GM21737 (cell line): ENCODE results near the gene PODNL1.
"Not testable (repeated sequence)": the region's sequence is repeated elsewhere in the genome, so short reads cannot be mapped to it uniquely, and the experiment has no call there.

Experiments used
- ATAC-seq: cut with Tn5 transposase; IDR thresholded peaks from one replicate; pipeline ENCODE4 v1.9.1; 2021; ENCODE audit warnings: mild to moderate bottlenecking, moderate library complexity; ENCODE audit not compliant: unreplicated experiment

PODNL1 gene

DNA sequence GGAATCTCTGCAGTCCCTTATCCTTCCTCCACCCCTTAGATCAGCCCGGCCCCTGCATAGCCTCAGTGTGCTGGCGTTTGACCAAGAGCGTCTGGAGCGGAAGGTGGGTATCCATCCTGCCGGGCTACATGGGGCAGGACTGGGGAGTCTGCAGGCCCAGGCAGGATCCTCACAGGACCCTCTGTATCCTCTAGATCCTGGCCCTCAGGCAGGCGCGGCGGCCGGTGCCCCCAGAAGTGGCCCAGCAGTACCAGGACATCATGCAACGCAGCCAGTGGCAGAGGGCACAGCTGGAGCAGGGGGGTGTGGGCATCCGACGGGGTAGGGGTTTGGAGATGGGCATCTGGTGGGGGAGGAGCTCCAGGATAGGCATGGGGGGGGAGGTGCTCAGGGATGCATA, 8.9 kb downstream of the PODNL1 start:
- ATAC-seq: no peak

DNA sequence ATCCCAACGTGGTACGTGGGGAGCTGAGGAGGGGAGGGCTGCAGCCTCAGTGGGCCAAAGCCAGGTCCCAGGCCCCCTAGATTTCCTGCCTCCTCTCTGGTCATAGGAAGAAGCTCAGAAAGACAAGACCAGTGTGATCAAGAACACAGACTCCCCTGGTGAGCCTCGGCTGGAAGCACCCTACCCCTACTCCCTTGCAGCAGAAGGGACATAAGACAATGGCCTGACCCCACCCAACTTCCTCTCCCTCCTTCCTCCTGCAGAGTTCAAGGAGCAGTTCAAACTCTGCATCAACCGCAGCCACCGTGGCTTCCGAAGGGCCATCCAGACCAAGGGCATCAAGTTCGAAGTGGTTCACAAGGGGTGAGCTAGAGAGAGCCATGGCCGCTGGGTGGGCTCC, 11.5 kb downstream of the PODNL1 start:
- no peak for ATAC-seq

DNA sequence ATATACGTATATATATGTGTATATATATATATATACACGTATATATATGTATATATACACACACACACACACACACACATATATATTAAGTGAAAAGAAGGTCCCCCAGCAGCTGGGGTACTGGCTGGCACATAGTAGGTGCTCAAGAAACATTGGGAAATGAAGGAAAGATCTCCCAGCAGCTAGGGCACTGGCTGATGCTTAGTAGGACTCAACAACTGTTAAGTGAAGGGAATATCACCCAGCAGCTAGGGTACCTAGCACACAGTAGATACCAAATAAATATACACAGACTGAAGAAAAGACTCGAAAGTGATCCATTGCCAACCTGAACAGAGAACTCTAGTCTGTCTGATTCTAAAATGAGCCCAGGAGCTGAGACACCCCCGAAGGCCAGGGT, 12.2 kb downstream of the PODNL1 start:
- ATAC-seq: no peak

DNA sequence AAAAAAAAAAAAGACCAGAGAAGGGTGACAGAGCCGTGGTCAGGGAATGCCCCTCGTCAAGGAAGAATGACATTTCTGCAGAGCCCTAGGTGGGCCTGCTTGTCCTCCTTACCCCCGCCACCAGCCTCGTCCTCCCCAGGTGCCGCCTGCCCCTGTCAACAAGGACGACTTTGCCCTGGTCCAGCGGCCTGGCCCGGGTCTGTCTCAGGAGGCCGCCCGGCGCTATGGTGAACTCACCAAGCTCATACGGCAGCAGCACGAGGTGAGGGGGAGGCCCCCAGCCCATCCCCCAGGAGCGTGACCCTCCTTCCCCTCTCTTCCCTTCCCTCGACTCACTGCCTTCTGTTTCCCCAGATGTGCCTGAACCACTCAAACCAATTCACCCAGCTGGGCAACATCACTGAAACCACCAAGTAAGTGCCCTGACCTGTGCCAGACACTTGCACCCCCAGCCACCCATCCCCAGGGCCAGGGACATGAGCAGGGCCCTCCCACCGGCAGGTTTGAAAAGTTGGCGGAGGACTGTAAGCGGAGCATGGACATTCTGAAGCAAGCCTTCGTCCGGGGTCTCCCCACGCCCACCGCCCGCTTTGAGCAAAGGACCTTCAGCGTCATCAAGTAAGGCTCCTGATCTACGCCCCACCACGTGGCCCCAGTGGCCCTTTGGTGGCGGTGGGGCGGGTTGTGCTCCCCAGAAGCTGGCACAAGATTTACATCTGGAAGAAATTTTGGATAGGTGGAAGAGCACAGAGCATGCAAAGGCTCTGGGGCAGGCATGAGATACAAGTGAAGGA, 14.8 kb downstream of the PODNL1 start:
- no peak for ATAC-seq

DNA sequence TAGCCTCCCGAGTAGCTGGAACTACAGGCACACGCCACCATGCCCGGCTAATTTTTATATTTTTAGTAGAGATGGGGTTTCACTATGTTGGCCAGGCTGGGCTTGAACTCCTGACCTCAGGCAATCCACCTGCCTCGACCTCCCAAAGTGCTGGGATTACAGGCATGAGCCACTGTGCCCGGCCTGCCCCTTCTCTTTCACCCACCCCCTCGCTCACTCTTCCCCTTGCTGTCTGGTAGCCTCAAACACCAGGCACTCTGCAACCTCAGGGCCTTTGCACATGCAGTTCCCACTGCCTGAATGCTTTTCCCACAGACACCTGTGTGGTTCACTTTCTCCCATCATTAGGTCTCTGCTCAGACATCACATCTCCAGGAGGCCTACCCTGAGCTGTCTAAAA, 16.1 kb downstream of the PODNL1 start:
- ATAC-seq: not testable (repeated sequence)

DNA sequence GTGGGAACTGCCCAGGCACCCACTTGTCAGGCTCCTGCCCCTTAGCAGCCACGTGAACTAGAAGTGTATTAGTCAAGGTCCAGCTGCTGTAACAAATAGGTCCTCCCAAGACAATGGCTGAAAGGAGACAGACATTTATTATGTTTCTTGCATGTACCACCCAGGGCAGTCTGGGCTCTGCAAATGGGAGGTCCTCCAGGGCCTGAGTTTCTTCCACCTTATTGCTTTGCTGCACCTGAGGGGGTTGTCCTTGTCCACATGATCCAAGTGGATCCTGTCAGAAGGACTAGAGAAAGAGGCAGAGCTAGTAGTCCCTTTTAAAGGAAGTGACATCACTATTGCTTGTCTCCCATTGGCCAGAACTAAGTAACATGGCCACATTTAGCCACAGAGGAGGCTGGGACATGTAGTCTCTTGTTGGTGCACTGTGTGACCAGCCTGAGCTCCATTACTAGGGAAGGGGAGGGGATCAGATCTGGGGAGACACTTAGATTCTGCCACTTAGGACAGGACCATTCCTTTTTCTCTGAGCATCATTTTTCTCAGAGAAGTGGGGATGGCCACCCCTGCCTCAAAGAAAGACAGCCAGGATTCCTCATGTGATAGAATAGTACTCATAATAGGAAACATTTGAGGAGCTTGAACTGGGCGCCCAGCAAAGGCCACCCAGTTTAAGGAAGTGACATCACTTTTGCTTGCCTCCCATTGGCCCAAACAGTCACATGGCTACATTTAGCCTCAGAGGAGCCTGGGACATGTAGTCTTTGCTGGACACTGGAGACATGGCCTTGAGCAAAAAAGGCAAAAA, 17.1 kb downstream of the PODNL1 start:
- ATAC-seq: no peak

DNA sequence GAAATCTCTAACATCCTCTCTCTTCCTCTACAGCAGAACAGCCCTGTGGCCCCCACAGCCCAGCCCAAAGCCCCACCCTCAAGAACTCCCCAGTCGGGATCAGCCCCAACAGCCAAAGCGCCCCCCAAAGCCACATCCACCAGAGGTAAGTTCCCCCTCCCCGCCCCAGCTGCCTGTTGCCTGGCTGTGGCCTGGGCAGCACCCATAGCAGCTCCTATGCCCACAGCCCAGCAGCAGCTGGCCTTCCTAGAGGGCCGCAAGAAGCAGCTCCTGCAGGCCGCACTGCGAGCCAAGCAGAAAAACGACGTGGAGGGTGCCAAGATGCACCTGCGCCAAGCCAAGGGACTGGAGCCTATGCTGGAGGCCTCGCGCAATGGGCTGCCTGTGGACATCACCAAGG, 17.7 kb downstream of the PODNL1 start:
- no peak for ATAC-seq

DNA sequence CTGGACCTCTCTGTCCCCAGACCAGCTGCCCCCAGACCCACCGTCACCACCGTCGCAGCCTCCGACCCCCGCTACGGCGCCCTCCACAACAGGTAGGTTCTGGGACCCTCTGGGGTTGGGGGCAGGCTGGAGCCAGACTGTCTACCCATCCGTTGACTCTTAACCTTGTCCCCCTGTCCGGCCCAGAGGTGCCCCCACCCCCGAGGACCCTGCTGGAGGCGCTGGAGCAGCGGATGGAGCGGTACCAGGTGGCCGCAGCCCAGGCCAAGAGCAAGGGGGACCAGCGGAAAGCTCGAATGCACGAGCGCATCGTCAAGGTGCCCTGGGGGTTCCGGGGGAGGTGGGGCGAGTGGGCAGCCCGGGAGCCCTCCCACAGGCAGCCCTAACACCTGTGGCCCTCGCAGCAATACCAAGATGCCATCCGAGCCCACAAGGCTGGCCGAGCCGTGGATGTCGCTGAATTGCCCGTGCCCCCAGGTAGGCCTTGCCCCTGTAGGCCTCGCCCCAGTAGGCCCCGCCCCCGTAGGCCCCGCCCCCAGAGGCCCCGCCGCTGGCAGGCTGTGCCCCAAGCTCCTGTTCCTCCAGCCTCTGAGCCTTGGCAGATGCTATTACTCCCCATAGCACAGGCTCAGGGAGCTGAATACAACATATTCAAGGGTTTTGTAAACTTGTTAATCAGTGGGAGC, 19.3 kb downstream of the PODNL1 start:
- no peak for ATAC-seq

DNA sequence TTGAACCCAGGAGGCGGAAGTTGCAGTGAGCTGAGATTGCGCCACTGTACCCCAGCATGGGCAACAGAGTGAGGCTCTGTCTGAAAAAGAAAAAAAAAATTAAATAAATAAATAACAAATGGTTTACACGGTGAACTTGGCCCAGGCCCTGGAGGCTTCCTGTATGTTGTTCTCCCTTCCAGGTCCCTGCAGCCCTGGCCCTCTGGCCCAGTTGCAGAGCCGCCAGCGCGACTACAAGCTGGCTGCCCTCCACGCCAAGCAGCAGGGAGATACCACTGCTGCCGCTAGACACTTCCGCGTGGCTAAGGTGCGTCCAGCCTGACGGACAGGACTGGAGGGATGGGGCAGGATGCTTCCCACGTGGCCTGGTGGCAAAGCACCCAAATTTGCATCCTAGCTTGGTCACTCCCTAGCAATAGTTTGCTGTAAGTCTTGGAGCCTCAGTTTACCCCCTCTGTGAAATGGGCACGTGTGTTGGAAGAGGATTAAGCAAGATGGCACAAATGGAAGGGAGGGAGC, 20.3 kb downstream of the PODNL1 start:
- no peak for ATAC-seq

DNA sequence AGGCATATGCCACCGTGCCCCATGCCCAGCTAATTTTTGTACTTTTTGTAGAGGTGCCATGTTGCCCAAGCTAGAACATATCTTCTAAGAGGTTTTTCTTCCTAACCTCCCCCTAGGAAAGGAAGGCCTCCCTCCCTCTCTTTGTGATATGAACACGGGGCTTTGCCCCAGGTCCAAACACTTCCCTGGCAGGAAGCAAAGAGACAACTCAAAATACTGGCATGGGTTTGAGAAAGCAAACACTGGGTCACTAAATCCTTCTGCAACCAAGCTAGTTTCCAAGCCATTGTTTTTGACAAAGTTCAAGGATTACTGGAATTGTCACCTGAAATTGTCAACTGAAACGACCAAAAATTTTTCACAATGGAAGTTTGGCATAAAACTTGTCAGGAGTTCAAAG, 23.4 kb downstream of the PODNL1 start:
- no peak for ATAC-seq

DNA sequence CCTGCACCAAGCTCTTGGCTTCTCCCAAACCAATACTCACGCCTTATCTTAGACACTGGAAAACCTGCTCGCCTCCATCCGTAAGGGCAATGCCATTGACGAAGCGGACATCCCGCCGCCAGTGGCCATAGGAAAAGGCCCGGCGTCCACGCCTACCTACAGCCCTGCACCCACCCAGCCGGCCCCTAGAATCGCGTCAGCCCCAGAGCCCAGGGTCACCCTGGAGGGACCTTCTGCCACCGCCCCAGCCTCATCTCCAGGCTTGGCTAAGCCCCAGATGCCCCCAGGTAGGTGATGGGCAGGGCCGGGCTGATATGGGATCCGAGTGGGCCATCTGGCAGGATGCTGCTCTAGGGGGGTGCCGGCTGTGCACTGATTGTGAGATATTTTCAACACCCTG, 24.9 kb downstream of the PODNL1 start:
- no peak for ATAC-seq

DNA sequence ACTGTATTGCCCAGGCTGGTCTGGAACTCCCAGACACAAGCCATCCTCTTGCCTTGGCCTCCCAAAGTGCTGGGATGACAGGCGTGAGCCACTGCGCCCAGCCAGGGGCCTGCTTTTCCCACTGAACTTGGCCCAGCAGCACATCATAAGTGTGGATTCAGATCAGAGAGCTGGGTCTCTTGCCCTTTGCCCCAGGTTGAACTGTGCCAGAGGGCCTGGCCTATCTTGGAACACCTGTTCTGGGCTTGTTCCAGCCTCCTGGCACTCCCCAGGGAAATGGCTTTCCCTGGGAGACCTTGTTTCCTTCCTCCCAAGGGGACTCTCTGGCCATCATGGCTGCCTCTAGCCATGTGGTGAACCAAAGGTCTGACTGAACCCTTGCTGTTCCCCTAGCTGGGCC, 28.8 kb downstream of the PODNL1 start:
- ATAC-seq: no peak

DNA sequence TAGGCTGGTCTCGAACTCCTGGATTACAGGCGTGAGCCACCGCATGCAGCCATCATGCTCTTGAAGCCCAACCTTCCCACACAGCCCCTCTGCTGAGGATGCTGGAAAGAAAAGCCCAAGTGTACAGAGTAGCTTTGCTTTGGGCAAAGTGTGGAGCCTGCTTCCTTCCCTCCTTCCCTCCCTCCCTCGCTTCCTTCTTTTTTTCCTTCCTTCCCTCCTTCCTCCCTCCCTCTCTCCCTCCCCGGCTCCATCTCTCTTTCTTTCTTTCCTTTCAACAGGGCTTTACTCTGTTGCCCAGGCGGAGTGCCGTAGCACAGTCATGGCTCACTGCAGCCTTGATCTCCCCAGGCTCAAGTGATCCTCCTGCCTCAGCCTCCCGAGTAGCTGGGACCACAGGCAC, 29.5 kb downstream of the PODNL1 start:
- ATAC-seq: no peak

DNA sequence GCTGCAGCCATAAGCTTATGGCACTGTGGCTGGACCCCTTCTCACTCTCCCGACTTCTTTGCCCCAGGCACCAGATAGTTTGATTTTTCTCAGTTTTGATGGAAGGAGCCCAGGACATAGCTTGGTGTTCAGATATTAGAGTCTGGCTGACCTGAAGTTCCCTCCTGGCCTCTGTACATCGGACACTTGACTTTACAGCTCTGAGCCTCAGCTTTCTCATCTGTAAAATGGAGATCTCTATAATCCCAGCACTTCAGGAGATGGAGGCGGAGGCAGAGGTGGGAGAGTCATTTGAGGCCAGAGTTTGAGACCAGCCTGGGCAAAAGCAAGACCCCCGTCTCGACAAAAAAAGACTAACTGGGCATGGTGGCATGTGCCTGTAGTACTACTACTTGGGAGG, 31.3 kb downstream of the PODNL1 start:
- no peak for ATAC-seq

DNA sequence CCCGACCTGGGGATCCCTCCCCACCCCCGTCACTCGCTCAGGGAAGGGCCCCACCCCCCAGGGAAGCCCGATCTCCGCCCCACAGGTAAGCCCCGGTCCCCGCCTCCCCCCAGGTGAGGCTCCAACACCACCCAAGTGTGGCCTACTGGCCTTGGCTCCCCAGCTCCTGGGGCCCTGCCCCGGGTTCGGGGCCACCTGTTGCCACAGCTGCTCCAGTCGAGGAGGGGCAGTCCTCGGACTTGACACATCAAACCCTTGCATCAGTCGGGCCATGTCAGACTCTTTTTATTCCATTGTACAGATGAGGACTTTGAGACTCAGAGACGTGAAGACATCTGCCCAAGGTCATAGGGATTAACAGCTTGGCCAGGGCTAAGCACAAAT, 31.7 kb downstream of the PODNL1 start:
- no peak for ATAC-seq

DNA sequence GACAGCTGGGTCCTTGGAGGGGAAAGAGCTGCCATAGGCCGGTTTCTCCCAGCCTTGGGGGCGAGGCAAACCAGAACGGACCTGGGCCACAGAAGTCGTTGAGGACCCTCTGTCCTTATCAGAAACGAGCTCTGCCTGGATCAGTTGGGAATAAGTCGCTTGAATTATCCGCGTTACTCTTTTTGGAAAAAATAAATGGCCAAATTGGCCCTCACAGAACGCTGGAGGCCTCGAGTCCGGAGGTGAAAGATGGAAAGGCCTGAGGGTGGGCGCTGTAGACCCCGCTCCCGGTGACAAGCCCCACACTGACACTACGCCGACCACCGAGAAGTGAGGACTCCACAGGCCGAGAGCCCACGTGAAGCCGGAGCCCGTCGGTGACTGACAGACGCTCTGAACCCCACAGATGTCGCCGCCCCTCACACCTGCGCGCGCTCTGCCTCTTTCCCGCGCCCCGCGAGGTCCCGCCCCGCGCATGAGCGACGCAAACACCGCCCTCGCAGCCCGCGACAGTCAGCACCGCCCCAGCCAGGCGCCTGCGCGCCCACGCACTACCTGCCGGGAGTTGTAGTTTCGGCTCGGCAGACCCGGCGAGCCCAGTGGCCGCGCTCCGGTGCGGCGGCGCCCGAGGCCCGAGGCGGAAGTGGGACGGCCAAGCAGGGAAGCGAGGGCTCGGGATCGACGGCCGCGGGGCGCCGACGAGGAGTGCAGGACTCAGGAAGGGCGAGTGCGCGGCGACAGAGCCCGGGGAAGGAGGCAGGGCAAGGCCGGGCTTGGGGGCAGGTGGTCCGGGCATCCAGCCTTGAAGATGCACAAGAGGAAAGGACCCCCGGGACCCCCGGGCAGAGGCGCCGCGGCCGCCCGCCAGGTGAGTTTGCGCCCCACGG, 32.3 kb downstream of the PODNL1 start, which contains the start of the genes BRME1 and CC2D1A:
Gene BRME1, minus strand, starts transcription at position 484 of the 887 bp plus-strand sequence. CDS start 1,225 bp downstream, outside the sequence.
Gene CC2D1A, plus strand, starts transcription at position 568 of the 887 bp plus-strand sequence. Its CDS starts 241 bp downstream, at position 809.
- peak; percentile 85 for ATAC-seq

DNA sequence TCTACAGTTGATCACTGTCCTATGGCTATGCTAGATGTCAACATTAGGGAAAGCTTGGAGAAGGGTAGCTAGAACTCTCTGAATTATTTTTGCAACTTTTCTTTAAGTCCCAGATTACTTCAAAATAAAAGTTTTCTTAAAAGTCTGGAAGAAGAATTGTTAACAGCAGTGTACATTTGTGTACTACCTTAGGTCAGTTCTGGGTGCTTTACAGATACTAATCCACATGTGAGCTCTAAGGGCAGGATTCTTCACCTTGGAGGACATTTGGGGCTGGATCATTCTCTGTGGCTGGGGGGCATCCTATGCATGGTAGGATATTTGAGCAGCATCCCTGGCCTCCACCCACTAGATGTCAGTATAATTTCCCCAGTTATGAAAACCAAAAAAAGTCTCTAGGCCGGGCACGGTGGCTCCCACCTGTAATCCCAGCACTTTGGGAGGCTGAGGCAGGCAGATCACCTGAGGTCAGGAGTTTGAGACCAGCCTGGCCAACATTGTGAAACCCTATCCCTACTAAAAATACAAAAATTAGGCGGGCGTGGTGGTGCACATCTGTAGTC, 35.1 kb downstream of the PODNL1 start:
- no peak for ATAC-seq

DNA sequence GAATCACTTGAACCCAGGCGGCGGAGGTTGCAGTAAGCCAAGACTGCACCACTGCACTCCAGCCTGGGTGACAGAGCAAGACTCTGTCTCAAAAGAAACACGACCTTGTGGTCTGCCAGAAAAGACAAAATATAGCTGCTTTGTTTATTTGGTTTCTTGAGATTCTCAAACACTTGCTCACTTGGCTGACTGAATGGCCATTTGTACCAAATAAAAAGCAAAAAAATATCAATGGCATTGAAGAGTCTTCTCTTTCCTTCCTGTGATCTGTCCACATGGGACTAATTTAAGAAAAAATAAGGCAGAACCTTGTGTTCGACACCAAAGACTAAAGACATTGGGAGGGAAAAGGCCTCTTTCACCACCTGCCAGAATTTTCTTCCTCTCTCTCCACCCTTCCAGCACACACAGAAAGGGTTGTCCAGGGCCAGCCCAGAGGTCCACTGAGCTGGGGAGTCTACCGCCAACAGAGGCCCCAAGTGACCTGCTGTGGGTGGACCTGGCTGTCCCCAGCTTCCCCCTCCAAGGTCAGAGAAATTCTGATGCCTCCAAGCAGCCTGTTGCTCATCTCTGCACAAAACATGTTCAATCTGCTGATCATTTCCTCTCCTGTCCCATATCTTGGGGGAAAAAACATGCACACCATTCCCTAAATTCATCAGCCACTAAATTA, 38.2 kb downstream of the PODNL1 start:
- no peak for ATAC-seq

DNA sequence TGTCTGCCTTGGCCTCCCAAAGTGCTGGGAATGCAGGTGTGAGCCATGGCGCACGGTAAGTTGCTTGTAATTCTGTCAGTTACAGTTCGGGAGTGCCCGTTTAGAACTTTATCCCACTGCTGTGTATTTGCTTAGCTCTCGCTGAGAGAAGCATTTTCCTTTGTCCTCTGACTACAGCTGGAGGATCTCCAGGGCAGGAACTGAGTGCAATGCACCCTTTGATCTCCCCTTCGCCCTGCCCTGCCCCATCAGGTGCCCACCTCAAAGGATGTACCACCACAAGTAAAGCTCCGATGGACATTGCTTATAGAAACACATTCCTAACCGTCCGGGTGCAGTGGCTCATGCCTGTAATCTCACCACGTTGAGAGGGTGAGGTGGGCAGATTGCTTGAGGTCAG, 38.8 kb downstream of the PODNL1 start:
- ATAC-seq: no peak
